Neuronal stem cell (in vitro differentiated cells): ENCODE data around the gene HOXB7.
A peak's percentile ranks its signal among the peaks of the same experiment; 100 is the strongest.

Experiments
- DNase-seq: peaks from one replicate; pipeline ENCODE4 v3.0.0-alpha.2; 2013; ENCODE audit warnings: low spot score
- H2AFZ ChIP-seq: one replicate; pipeline ENCODE4 v1.6.1; 2013; ENCODE audit warnings: mild to moderate bottlenecking, low read length, inconsistent platforms
- H2AK5ac ChIP-seq: 2 replicates; pipeline ENCODE4 v1.6.1; 2013; ENCODE audit warnings: low read depth, mild to moderate bottlenecking, inconsistent platforms, low read length, moderate library complexity, mixed read lengths
- H2BK120ac ChIP-seq: 2 replicates; pipeline ENCODE4 v1.6.1; 2013; ENCODE audit warnings: low read depth, mild to moderate bottlenecking, inconsistent platforms, low read length, moderate library complexity, mixed read lengths
- H2BK12ac ChIP-seq: one replicate; pipeline ENCODE4 v1.6.1; 2013; ENCODE audit warnings: low read length, inconsistent platforms
- H2BK15ac ChIP-seq: 2 replicates; pipeline ENCODE4 v1.6.1; 2013; ENCODE audit warnings: mild to moderate bottlenecking, low read length, inconsistent platforms, mixed read lengths
- H2BK5ac ChIP-seq: one replicate; pipeline ENCODE4 v1.6.1; 2013; ENCODE audit warnings: inconsistent platforms, mild to moderate bottlenecking, low read length, moderate library complexity
- H3K14ac ChIP-seq: one replicate; pipeline ENCODE4 v1.6.1; 2013; ENCODE audit warnings: low read length, inconsistent platforms
- H3K18ac ChIP-seq: 2 replicates; pipeline ENCODE4 v1.6.1; 2013; ENCODE audit warnings: low read length, inconsistent platforms
- H3K23ac ChIP-seq: 2 replicates; pipeline ENCODE4 v1.6.1; 2013; ENCODE audit warnings: low read depth, mild to moderate bottlenecking, mixed read lengths, low read length, inconsistent platforms; ENCODE audit not compliant: poor library complexity
- H3K27ac ChIP-seq: replicated peaks from 3 replicates; pipeline ENCODE4 v1.5.1; 2013; ENCODE audit warnings: low read length, inconsistent platforms
- H3K27me3 ChIP-seq, 3 experiments: 2 replicates each; pipeline ENCODE4 v1.6.1; 2013; ENCODE audit warnings: low read length in 3 of 3, mild to moderate bottlenecking in 2 of 3, inconsistent platforms in 1 of 3, low read depth in 1 of 3, mixed read lengths in 1 of 3, moderate library complexity in 1 of 3; ENCODE audit not compliant: control insufficient read depth in 3 of 3, insufficient read depth in 3 of 3
- H3K36me3 ChIP-seq, 2 donors: replicated peaks in 1 of 2; 2 replicates each; pipeline ENCODE4 v1.6.1; 2013; ENCODE audit warnings: low read length in 2 of 2; ENCODE audit not compliant: control insufficient read depth in 2 of 2, insufficient read depth in 2 of 2
- H3K4ac ChIP-seq: 2 replicates; pipeline ENCODE4 v1.6.1; 2013; ENCODE audit warnings: inconsistent platforms, mild to moderate bottlenecking, low read length, moderate library complexity
- H3K4me1 ChIP-seq, 2 donors: 1 replicate in 1 of 2; 2 replicates in 1 of 2; pipeline ENCODE4 v1.6.1; 2013; ENCODE audit warnings: low read length in 2 of 2, low read depth in 1 of 2; ENCODE audit not compliant: control insufficient read depth in 2 of 2, insufficient read depth in 1 of 2
- H3K4me2 ChIP-seq: one replicate; pipeline ENCODE4 v1.6.1; 2013; ENCODE audit warnings: mild to moderate bottlenecking, low read length, inconsistent platforms; ENCODE audit not compliant: insufficient read depth, poor library complexity, severe bottlenecking
- H3K4me3 ChIP-seq, 2 donors: 2 replicates each; pipeline ENCODE4 v1.5.1; 2013; ENCODE audit warnings: low read length in 2 of 2, mild to moderate bottlenecking in 2 of 2, inconsistent platforms in 1 of 2, moderate library complexity in 1 of 2
- H3K79me1 ChIP-seq: one replicate; pipeline ENCODE4 v1.6.1; 2013; ENCODE audit warnings: low read depth, mild to moderate bottlenecking, inconsistent platforms, low read length, moderate library complexity
- H3K9ac ChIP-seq: one replicate; pipeline ENCODE4 v1.6.1; 2013; ENCODE audit warnings: mild to moderate bottlenecking, low read depth, low read length, inconsistent platforms; ENCODE audit not compliant: poor library complexity
- H3K9me3 ChIP-seq, 2 donors: replicated peaks in 1 of 2; 2 replicates each; pipeline versions ENCODE3 to v1.6.1; 2013; ENCODE audit warnings: low read length in 2 of 2, mild to moderate bottlenecking in 2 of 2, inconsistent platforms in 1 of 2, low read depth in 1 of 2, mixed read lengths in 1 of 2, moderate library complexity in 1 of 2; ENCODE audit not compliant: control insufficient read depth in 2 of 2, insufficient read depth in 1 of 2
- H4K8ac ChIP-seq: one replicate; pipeline ENCODE4 v1.6.1; 2013; ENCODE audit warnings: low read depth, mild to moderate bottlenecking, inconsistent platforms, low read length, moderate library complexity
- H4K91ac ChIP-seq: one replicate; pipeline ENCODE4 v1.6.1; 2013; ENCODE audit warnings: low read length, low read depth, mild to moderate bottlenecking, inconsistent platforms; ENCODE audit not compliant: poor library complexity
- WGBS, 2 donors: extraction: QIAGEN DNeasy Blood & Tissue Kit; methylation state at CpG; one replicate each; pipeline ENCODE4 v1.1.7; 2013; ENCODE audit warnings: missing lambda C conversion rate in 2 of 2, mixed read lengths in 1 of 2; ENCODE audit not compliant: insufficient read length in 2 of 2, insufficient replicate concordance in 1 of 2; ENCODE audit errors: extremely low coverage in 2 of 2; 5-methylcytosine and 5-hydroxymethylcytosine counted together

HOXB7 gene

GRCh38 chr17:48644910-48645557 is 34.2 kb upstream of the HOXB7 start:
- Histone ChIP-seq H3K4me1 (no peaks in the 10 kb centered on the region), H2BK120ac (no peak overlapping the region), H2BK5ac (no peak overlapping the region), H2BK12ac (no peak overlapping the region), H3K4me2 (no peak overlapping the region), H3K9ac (no peak overlapping the region), H3K18ac (no peak overlapping the region), H4K91ac (no peak overlapping the region), H3K27me3 (peaks cover 53 to 96% (median 91%) of the 10 kb centered on the region in 3 experiments), H3K4me3 (no peak overlapping the region), H2AFZ (no peak overlapping the region), H2BK15ac (no peak overlapping the region), H3K23ac (no peak overlapping the region), H2AK5ac (no peak overlapping the region), H3K79me1 (no peaks in the 10 kb centered on the region), H3K4ac (no peak overlapping the region), H4K8ac (no peak overlapping the region), H3K14ac (no peak overlapping the region), H3K36me3 (no peaks in the 10 kb centered on the region), H3K27ac (no peak overlapping the region), H3K9me3 (peaks cover 2 to 3% of the 10 kb centered on the region in 2 donors)
- WGBS, 2 donors, result no CpG with 5 or more reads among the region's 6 CpGs
- no peak for DNase-seq

- H2BK15ac ChIP-seq, result no peak overlapping the region
- H3K27me3 ChIP-seq, result peaks cover 56 to 96% (median 96%) of the 10 kb centered on the region in 3 experiments
- H3K4me2 ChIP-seq, result no peak overlapping the region
- H3K14ac ChIP-seq, result no peak overlapping the region
- no peak overlapping the region for H3K27ac ChIP-seq
- H3K9ac ChIP-seq, result no peak overlapping the region
- no peak overlapping the region for H3K4me3 ChIP-seq
- H3K9me3 ChIP-seq, result peaks cover 2 to 3% of the 10 kb centered on the region in 2 donors
- no peak overlapping the region for H2BK12ac ChIP-seq
- H3K79me1 ChIP-seq, result no peaks in the 10 kb centered on the region
- no peak overlapping the region for H2AK5ac ChIP-seq
- no peak overlapping the region for H2BK5ac ChIP-seq
- no peak for DNase-seq
- H3K23ac ChIP-seq, result no peak overlapping the region
- no peak overlapping the region for H3K18ac ChIP-seq
- no peak overlapping the region for H3K4ac ChIP-seq
- no peak overlapping the region for H2AFZ ChIP-seq
- H3K36me3 ChIP-seq, result no peaks in the 10 kb centered on the region
- no CpG with 5 or more reads among the region's 1 CpG for WGBS, 2 donors
- no peak overlapping the region for H4K91ac ChIP-seq
- H4K8ac ChIP-seq, result no peak overlapping the region
- H3K4me1 ChIP-seq, result no peaks in the 10 kb centered on the region
- no peak overlapping the region for H2BK120ac ChIP-seq
These were observed 33.3 kb upstream of the HOXB7 start for GRCh38 chr17:48644159-48644558.

GRCh38 chr17:48643697-48644012 is 32.8 kb upstream of the HOXB7 start:
- no peak overlapping the region for H2BK5ac ChIP-seq
- no peak overlapping the region for H3K4me3 ChIP-seq
- no peak overlapping the region for H3K14ac ChIP-seq
- H3K4ac ChIP-seq, result no peak overlapping the region
- H3K18ac ChIP-seq, result no peak overlapping the region
- peaks cover 59 to 100% (median 100%) of the 10 kb centered on the region in 3 experiments for H3K27me3 ChIP-seq
- H3K23ac ChIP-seq, result no peak overlapping the region
- H3K27ac ChIP-seq, result no peak overlapping the region
- no peak overlapping the region for H2AFZ ChIP-seq
- no peak overlapping the region for H2BK120ac ChIP-seq
- no peak overlapping the region for H4K91ac ChIP-seq
- H2AK5ac ChIP-seq, result no peak overlapping the region
- no peaks in the 10 kb centered on the region for H3K4me1 ChIP-seq
- no peak overlapping the region for H2BK15ac ChIP-seq
- H3K79me1 ChIP-seq, result no peaks in the 10 kb centered on the region
- H3K36me3 ChIP-seq, result no peaks in the 10 kb centered on the region
- H3K9me3 ChIP-seq, result peaks cover 2 to 3% of the 10 kb centered on the region in 2 donors
- no peak for DNase-seq
- no peak overlapping the region for H3K9ac ChIP-seq
- no peak overlapping the region for H2BK12ac ChIP-seq
- H3K4me2 ChIP-seq, result no peak overlapping the region
- no peak overlapping the region for H4K8ac ChIP-seq

GRCh38 chr17:48642843-48643696 is 32.3 kb upstream of the HOXB7 start:
- Histone ChIP-seq H3K23ac (peak overlapping the region; percentile 44), H3K36me3 (no peaks in the 10 kb centered on the region), H2BK15ac (no peak overlapping the region), H4K91ac (no peak overlapping the region), H3K9ac (no peak overlapping the region), H3K14ac (no peak overlapping the region), H3K4me1 (no peaks in the 10 kb centered on the region), H3K9me3 (peaks cover 2 to 3% of the 10 kb centered on the region in 2 donors), H2BK5ac (no peak overlapping the region), H2BK120ac (no peak overlapping the region), H2AK5ac (no peak overlapping the region), H3K27ac (no peak overlapping the region), H4K8ac (no peak overlapping the region), H3K18ac (no peak overlapping the region), H3K4me3 (no peak overlapping the region), H2BK12ac (no peak overlapping the region), H2AFZ (no peak overlapping the region), H3K4me2 (no peak overlapping the region), H3K27me3 (peaks cover 61 to 100% (median 100%) of the 10 kb centered on the region in 3 experiments), H3K79me1 (no peaks in the 10 kb centered on the region), H3K4ac (no peak overlapping the region)
- WGBS, 2 donors, result no CpG with 5 or more reads among the region's 23 CpGs
- no peak for DNase-seq
